Activated B cell treated with CpG ODN at 0.5 μM for 24 hours (primary cell): ENCODE measurements around the gene MAPK10. TPM values are rescaled to one million over a fixed set of nuclear protein-coding genes. Genes with fewer than 3 reads are reported as not detected.
"Not testable (repeated sequence)": the region's sequence is repeated elsewhere in the genome, so short reads cannot be mapped to it uniquely, and the experiment has no call there.

Source experiments
- ATAC-seq: fragments of 200-7000 bp; cut with Tn5 transposase; one replicate; pipeline ENCODE4 v1.10.0; 2021; ENCODE audit warnings: low read depth, mild to moderate bottlenecking, moderate library complexity
- CTCF ChIA-PET: fragments of 350-600 bp; sonication (Branson Sonifier 250); formaldehyde crosslinking; loops from one replicate; lab custom pipeline; 2021; ENCODE audit warnings: antibody characterized with exemption; lab: Charles Lee
- POLR2A ChIA-PET: fragments of 350-600 bp; sonication (Branson Sonifier 250); formaldehyde crosslinking; loops from one replicate; lab custom pipeline; 2021; ENCODE audit warnings: antibody characterized with exemption; lab: Charles Lee
- DNase-seq: peaks from one replicate; pipeline ENCODE4 v3.0.0; 2022
- H3K27ac Mint-ChIP-seq: one replicate; pipeline ENCODE4 v1.8.0; 2020; ENCODE audit warnings: mixed read lengths
- H3K27me3 Mint-ChIP-seq: one replicate; pipeline ENCODE4 v1.8.0; 2021; ENCODE audit warnings: mixed read lengths
- H3K36me3 Mint-ChIP-seq: one replicate; pipeline ENCODE4 v1.8.0; 2021; ENCODE audit warnings: low read depth, mixed read lengths
- H3K4me1 Mint-ChIP-seq: one replicate; pipeline ENCODE4 v1.8.0; 2021; ENCODE audit warnings: mixed read lengths
- H3K4me3 Mint-ChIP-seq: one replicate; pipeline ENCODE4 v1.8.0; 2020; ENCODE audit warnings: mild to moderate bottlenecking, mixed read lengths
- H3K9me3 Mint-ChIP-seq: one replicate; pipeline ENCODE4 v1.8.0; 2020; ENCODE audit warnings: mixed read lengths
- CTCF ChIP-seq: fragments of 200-600 bp; IDR thresholded peaks from one replicate; pipeline ENCODE4 v1.8.0; 2022; ENCODE audit warnings: antibody characterized with exemption, mild to moderate bottlenecking
- intact Hi-C: fragments of 100-400 bp; cut with micrococcal nuclease; formaldehyde crosslinking; loops from one replicate; pipeline ENCODE4 v1.15.1; 2024
- total RNA-seq: library from RNA; stranded (reverse); gene quantifications from 2 replicates; pipeline ENCODE4 v1.2.3, GENCODE V29; 2022

The MAPK10 gene
- total RNA-seq, 1 donor from 2014 or later, result 0.75 TPM

- POLR2A ChIA-PET, result no interaction called here
- no peak for TF ChIP-seq CTCF
- Mint-ChIP-seq H3K4me3 (no peak overlapping the region), H3K27ac (peak overlapping the region; percentile 14), H3K4me1 (peaks cover 10% of the 10 kb centered on the region), H3K36me3 (peaks cover 27% of the 10 kb centered on the region), H3K27me3 (no peaks in the 10 kb centered on the region), H3K9me3 (no peaks in the 10 kb centered on the region)
- DNase-seq (no peak), ATAC-seq (no peak)
- CTCF ChIA-PET, result interaction anchor here (3.5 kb wide), 1 partner anchor 886 kb away, joined by 32 read pairs; no protein-coding TSS in a partner anchor
- intact Hi-C loops, result no loop called here
Measured at GRCh38 chr4:85970535-85970934, 389.3 kb downstream of the MAPK10 start.

- H3K36me3 Mint-ChIP-seq, result peaks cover 28% of the 10 kb centered on the region
- ATAC-seq (no peak), DNase-seq (no peak)
- no peaks in the 10 kb centered on the region for H3K27me3 Mint-ChIP-seq
- TF ChIP-seq CTCF, result no peak
- CTCF ChIA-PET, result interaction anchor here (0.7 to 3.5 kb wide), 13 partner anchors 15 to 885 kb away, joined by 3 to 37 read pairs (median 4); no protein-coding TSS in a partner anchor
- intact Hi-C loops, result loop anchor here (1.0 to 10.0 kb wide), 8 partner anchors 75 to 885 kb away; no protein-coding TSS in a partner anchor
- peaks cover 9% of the 10 kb centered on the region for H3K9me3 Mint-ChIP-seq
- POLR2A ChIA-PET, result no interaction called here
- peaks cover 10% of the 10 kb centered on the region for H3K4me1 Mint-ChIP-seq
- no peak overlapping the region for H3K27ac Mint-ChIP-seq
- H3K4me3 Mint-ChIP-seq, result no peak overlapping the region
Measured at GRCh38 chr4:85968945-85969819, 390.7 kb downstream of the MAPK10 start.

- TF ChIP-seq CTCF, result no peak
- Mint-ChIP-seq H3K9me3 (peaks cover 11% of the 10 kb centered on the region), H3K36me3 (peaks cover 25% of the 10 kb centered on the region), H3K4me3 (no peak overlapping the region), H3K27ac (no peak overlapping the region), H3K4me1 (peaks cover 10% of the 10 kb centered on the region), H3K27me3 (no peaks in the 10 kb centered on the region)
- ChIA-PET POLR2A (no interaction called here), CTCF (interaction anchor here (0.8 to 3.5 kb wide), 6 partner anchors 9 to 883 kb away, joined by 3 to 37 read pairs (median 4); no protein-coding TSS in a partner anchor)
- DNase-seq (no peak), ATAC-seq (no peak)
- intact Hi-C loops, result loop anchor here (1.0 to 10.0 kb wide), 6 partner anchors 211 to 884 kb away; no protein-coding TSS in a partner anchor
Measured at GRCh38 chr4:85967872-85968271, 392.0 kb downstream of the MAPK10 start.

GRCh38 chr4:85966373-85966772 is 393.5 kb downstream of the MAPK10 start:
- Mint-ChIP-seq H3K27me3 (no peaks in the 10 kb centered on the region), H3K4me3 (no peak overlapping the region), H3K36me3 (peaks cover 16% of the 10 kb centered on the region), H3K27ac (no peak overlapping the region), H3K4me1 (peaks cover 10% of the 10 kb centered on the region), H3K9me3 (peaks cover 11% of the 10 kb centered on the region)
- intact Hi-C loops, result loop anchor here (5.0 to 10.0 kb wide), 3 partner anchors 409 to 594 kb away; no protein-coding TSS in a partner anchor
- no peak for TF ChIP-seq CTCF
- ChIA-PET POLR2A (no interaction called here), CTCF (interaction anchor here (1.0 to 2.2 kb wide), 3 partner anchors 817 to 882 kb away, joined by 3 to 5 read pairs (median 3); no protein-coding TSS in a partner anchor)
- no peak for DNase-seq
- no peak for ATAC-seq

- Mint-ChIP-seq H3K4me1 (peaks cover 10% of the 10 kb centered on the region), H3K4me3 (no peak overlapping the region), H3K27ac (no peak overlapping the region), H3K9me3 (peaks cover 11% of the 10 kb centered on the region), H3K27me3 (no peaks in the 10 kb centered on the region), H3K36me3 (peaks cover 16% of the 10 kb centered on the region)
- intact Hi-C loops, result loop anchor here (5.0 to 10.0 kb wide), 3 partner anchors 408 to 593 kb away; no protein-coding TSS in a partner anchor
- ChIA-PET CTCF (interaction anchor here (1.0 to 2.2 kb wide), 3 partner anchors 816 to 881 kb away, joined by 3 to 5 read pairs (median 3); no protein-coding TSS in a partner anchor), POLR2A (no interaction called here)
- TF ChIP-seq CTCF, result no peak
- DNase-seq, result no peak
- ATAC-seq, result no peak
Measured at GRCh38 chr4:85965529-85965928, 394.3 kb downstream of the MAPK10 start.

GRCh38 chr4:85965017-85965416 is 394.8 kb downstream of the MAPK10 start:
- ATAC-seq, H3K27me3 Mint-ChIP-seq, DNase-seq, H3K27ac Mint-ChIP-seq, H3K4me3 Mint-ChIP-seq, POLR2A ChIA-PET: not testable (repeated sequence)
- intact Hi-C loops, result loop anchor here (5.0 to 10.0 kb wide), 3 partner anchors 408 to 593 kb away; no protein-coding TSS in a partner anchor
- CTCF ChIA-PET, result interaction anchor here (2.2 kb wide), 1 partner anchor 817 kb away, joined by 5 read pairs; no protein-coding TSS in a partner anchor
- Mint-ChIP-seq H3K9me3 (peaks cover 11% of the 10 kb centered on the region), H3K4me1 (peaks cover 10% of the 10 kb centered on the region), H3K36me3 (peaks cover 17% of the 10 kb centered on the region)
